OCI-LY1 (cell line): ENCODE data around the gene PCNX3.

Experiments
- H2AFZ ChIP-seq: fragments of 200-600 bp; sonication (generic), shearing (Covaris generic); 2 replicates; pipeline ENCODE4 v1.6.0; 2014; ENCODE audit warnings: antibody characterized with exemption, mild to moderate bottlenecking, low read length
- H3F3A ChIP-seq: fragments of 200-600 bp; sonication (generic), shearing (Covaris generic); 2 replicates; pipeline ENCODE4 v1.6.0; 2014; ENCODE audit warnings: mild to moderate bottlenecking, antibody characterized with exemption, low read length, moderate library complexity; ENCODE audit not compliant: insufficient read depth
- H3K27ac ChIP-seq: fragments of 200-600 bp; sonication (generic); 2 replicates; pipeline ENCODE4 v1.5.1; 2014; ENCODE audit warnings: low read length, mixed run types, mild to moderate bottlenecking, low read depth; ENCODE audit not compliant: poor library complexity, severe bottlenecking
- H3K27me3 ChIP-seq: fragments of 200-600 bp; sonication (generic); 2 replicates; pipeline ENCODE4 v1.6.0; 2014; ENCODE audit warnings: antibody characterized with exemption, mild to moderate bottlenecking, low read length, moderate library complexity; ENCODE audit not compliant: insufficient read depth
- H3K36me3 ChIP-seq: fragments of 200-600 bp; sonication (generic); 2 replicates; pipeline ENCODE4 v1.6.1; 2014; ENCODE audit warnings: mild to moderate bottlenecking, antibody characterized with exemption, low read length, moderate library complexity, mixed read lengths; ENCODE audit not compliant: insufficient read depth
- H3K4me1 ChIP-seq: fragments of 200-600 bp; sonication (generic); 2 replicates; pipeline ENCODE4 v1.5.1; 2014; ENCODE audit warnings: mild to moderate bottlenecking, low read length, moderate library complexity; ENCODE audit not compliant: insufficient read depth, severe bottlenecking
- H3K4me2 ChIP-seq: fragments of 200-600 bp; sonication (generic), shearing (Covaris generic); 2 replicates; pipeline ENCODE4 v1.6.1; 2014; ENCODE audit warnings: low read length
- H3K4me3 ChIP-seq: fragments of 200-600 bp; sonication (generic); 2 replicates; pipeline ENCODE4 v1.5.1; 2014; ENCODE audit warnings: low read length, low read depth, mild to moderate bottlenecking, mixed read lengths; ENCODE audit not compliant: poor library complexity, severe bottlenecking
- H3K79me2 ChIP-seq: fragments of 200-600 bp; shearing (Covaris generic); 2 replicates; pipeline ENCODE4 v1.6.1; 2016; ENCODE audit warnings: mixed run types, low read length, mixed read lengths; ENCODE audit not compliant: insufficient read depth
- H3K9ac ChIP-seq: fragments of 200-600 bp; sonication (generic), shearing (Covaris generic); 2 replicates; pipeline ENCODE4 v1.6.1; 2014; ENCODE audit warnings: mild to moderate bottlenecking, low read length, mixed read lengths
- H3K9me2 ChIP-seq: fragments of 200-600 bp; sonication (generic), shearing (Covaris generic); 2 replicates; pipeline ENCODE4 v1.6.1; 2014; ENCODE audit warnings: low read depth, mild to moderate bottlenecking, low read length, mixed read lengths
- H3K9me3 ChIP-seq: fragments of 200-600 bp; shearing (Covaris generic); 2 replicates; pipeline ENCODE4 v1.6.1; 2014; ENCODE audit warnings: low read length, mixed read lengths
- H4K20me1 ChIP-seq: fragments of 200-600 bp; sonication (generic), shearing (Covaris generic); 2 replicates; pipeline ENCODE4 v1.6.0; 2016; ENCODE audit warnings: mild to moderate bottlenecking, low read length; ENCODE audit not compliant: insufficient read depth
- CTCF ChIP-seq: fragments of 200-600 bp; sonication (generic), shearing (Covaris generic); IDR thresholded peaks from 2 replicates; pipeline ENCODE4 v1.5.1; 2017; ENCODE audit warnings: mild to moderate bottlenecking, antibody characterized with exemption, low read length, moderate library complexity, mixed read lengths
- EZH2 ChIP-seq: fragments of 200-600 bp; sonication (generic), shearing (Covaris generic); IDR thresholded peaks from 2 replicates; pipeline ENCODE4 v1.8.0; 2017; ENCODE audit warnings: borderline replicate concordance, mixed run types, mild to moderate bottlenecking, antibody characterized with exemption, low read length, moderate library complexity, mixed read lengths

PCNX3 gene

GRCh38 chr11:65599955-65600246 is 15.7 kb upstream of the PCNX3 start:
- Histone ChIP-seq H3K9me3 (no peaks in the 10 kb centered on the region), H3K9ac (no peak overlapping the region), H3K27me3 (no peaks in the 10 kb centered on the region), H4K20me1 (no peaks in the 10 kb centered on the region), H3K4me1 (no peaks in the 10 kb centered on the region), H3K27ac (no peak overlapping the region), H3K9me2 (no peaks in the 10 kb centered on the region), H3K4me2 (no peak overlapping the region), H3F3A (no peaks in the 10 kb centered on the region), H3K4me3 (no peak overlapping the region), H3K36me3 (peaks cover 37% of the 10 kb centered on the region), H3K79me2 (no peaks in the 10 kb centered on the region), H2AFZ (no peak overlapping the region)
- TF ChIP-seq EZH2 (no peak), CTCF (no peak)

- TF ChIP-seq CTCF = no peak
- no peak for TF ChIP-seq EZH2
- Histone ChIP-seq H4K20me1 (no peaks in the 10 kb centered on the region), H3K36me3 (peaks cover 48% of the 10 kb centered on the region), H3F3A (no peaks in the 10 kb centered on the region), H3K9ac (no peak overlapping the region), H3K9me2 (no peaks in the 10 kb centered on the region), H3K4me3 (no peak overlapping the region), H3K9me3 (no peaks in the 10 kb centered on the region), H3K79me2 (no peaks in the 10 kb centered on the region), H3K4me2 (no peak overlapping the region), H3K27ac (no peak overlapping the region), H3K4me1 (no peaks in the 10 kb centered on the region), H2AFZ (no peak overlapping the region), H3K27me3 (no peaks in the 10 kb centered on the region)
Measured at GRCh38 chr11:65604258-65604657, 11.3 kb upstream of the PCNX3 start.

DNA sequence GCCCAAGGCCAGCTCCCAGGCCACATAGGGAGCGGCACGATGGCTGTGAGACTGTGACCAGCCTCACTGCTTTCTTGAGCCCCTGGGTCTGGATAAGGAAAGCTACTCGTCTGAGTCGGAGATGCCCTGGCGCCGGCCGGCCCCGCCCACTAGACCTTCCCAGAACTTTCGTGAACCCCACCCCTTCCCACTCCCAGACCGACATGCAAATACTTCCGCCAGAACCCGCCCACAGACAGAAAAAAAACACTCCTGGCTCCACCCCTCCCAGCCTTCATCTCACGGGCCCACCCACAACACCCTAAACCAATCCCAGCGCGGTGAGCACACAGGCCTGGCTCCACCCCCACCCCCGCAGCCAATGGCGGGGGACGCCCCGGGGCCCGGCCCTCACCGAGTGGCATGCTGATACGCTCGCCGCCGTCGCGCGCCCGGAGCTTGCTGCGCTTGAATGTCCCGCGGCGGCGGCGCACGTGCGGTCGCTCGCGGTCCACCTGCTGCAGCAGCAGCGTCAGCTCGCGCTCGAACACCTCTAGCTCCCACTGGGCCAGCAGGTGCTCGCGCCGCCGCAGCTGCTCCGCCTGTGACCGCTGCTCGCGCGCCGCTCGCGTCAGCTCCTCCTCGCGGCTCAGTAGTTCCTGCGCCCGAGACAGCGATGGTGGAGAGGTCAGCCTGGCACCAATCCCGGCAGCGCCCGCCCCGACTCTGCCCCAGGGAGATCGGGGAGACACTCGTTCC is 8.5 kb upstream of the PCNX3 start:
- no peaks in the 10 kb centered on the region for H4K20me1 ChIP-seq
- H2AFZ ChIP-seq = no peak overlapping the region
- H3K27me3 ChIP-seq = no peaks in the 10 kb centered on the region
- no peaks in the 10 kb centered on the region for H3F3A ChIP-seq
- H3K36me3 ChIP-seq = peaks cover 48% of the 10 kb centered on the region
- H3K9me2 ChIP-seq = no peaks in the 10 kb centered on the region
- no peak overlapping the region for H3K4me3 ChIP-seq
- H3K9ac ChIP-seq = no peak overlapping the region
- H3K9me3 ChIP-seq = no peaks in the 10 kb centered on the region
- no peaks in the 10 kb centered on the region for H3K79me2 ChIP-seq
- no peak overlapping the region for H3K4me2 ChIP-seq
- TF ChIP-seq EZH2 (no peak), CTCF (no peak)
- H3K27ac ChIP-seq = no peak overlapping the region
- peaks cover 9% of the 10 kb centered on the region for H3K4me1 ChIP-seq
